Measurements from ENCODE around the gene IGFBP6.

DNA sequence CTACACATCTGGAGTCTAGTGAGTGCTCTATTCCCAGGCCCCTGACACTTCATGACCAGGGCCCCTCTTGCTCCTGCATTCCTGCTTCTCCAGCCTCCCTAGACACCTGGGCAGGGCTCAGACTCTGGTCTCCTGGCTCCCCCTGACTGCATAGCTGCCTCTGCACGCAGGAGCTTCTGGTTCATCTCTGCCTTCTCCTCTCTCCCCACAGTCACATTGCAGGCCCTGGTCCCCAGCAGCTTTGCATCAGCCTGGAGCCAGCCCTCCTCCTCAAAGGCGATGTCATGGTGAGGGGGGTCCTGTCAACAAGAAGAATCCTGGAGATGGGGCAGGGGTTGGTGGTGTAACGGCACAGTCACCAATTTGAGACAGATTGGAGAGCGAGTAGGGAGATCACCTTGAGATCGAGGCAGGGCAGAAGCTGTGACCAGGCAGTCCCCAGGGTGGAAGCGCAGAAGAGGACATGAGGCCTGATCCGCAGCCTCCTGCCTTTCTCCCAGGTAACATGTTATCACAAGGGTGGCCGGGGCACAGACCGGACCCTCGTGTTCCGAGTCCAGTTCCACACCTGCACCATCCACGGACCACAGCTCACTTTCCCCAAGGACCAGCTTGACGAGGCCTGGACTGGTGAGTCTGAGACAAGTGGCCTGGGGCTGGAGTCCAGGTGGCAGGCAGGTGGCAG is 39.5 kb upstream of the IGFBP6 start:
- TF ChIP-seq GATA3 (IDR thresholded peaks at IDR 0.05; ENCODE audit: borderline replicate concordance) = no peak
- TF ChIP-seq FOXS1 (CRISPR knock-in tag; IDR thresholded peaks at IDR 0.05) = no peak
- no peak for TF ChIP-seq POLR2A (IDR thresholded peaks at IDR 0.05; ENCODE audit: low read length)
- TF ChIP-seq CTCF (IDR thresholded peaks at IDR 0.05) = no peak

Measured in A549 (cell line).